Retinal pigment epithelial cell (primary cell): ENCODE data around the gene FOS.

Experiments used
- DNase-seq: peaks from one replicate; pipeline ENCODE4 v3.0.0-alpha.2; 2010; ENCODE audit warnings: low read depth
- H3K4me3 ChIP-seq: 2 replicates; pipeline ENCODE4 v1.5.1; 2011; ENCODE audit warnings: mild to moderate bottlenecking, low read length, control low read depth, moderate library complexity
- TF ChIP-seq, protein P1 (sequence below): conservative IDR thresholded peaks from 2 replicates; pipeline ENCODE4 v1.5.1; 2011; ENCODE audit warnings: low read depth, low read length, control low read depth, inconsistent platforms

Gene FOS

DNA sequence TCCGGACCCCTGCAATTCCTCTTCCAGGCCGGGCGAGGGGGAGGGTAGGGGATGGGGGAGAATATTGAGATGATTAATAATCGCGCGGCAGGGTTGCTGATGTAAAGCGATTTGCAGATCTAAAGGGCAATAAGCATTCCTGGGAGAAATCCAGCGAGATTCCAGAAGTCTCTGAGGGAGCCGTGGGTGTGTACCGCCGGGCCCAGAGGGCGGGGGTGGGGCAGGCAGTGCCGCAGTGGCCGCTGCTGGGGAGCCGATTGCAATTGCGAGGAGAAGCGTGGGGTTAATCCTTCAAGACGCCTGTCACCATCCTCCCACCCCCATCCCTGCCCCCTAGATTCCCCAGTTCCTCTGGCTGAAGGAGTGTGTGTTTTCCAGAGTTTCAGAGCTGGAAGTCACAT is 16.4 kb downstream of the FOS start:
- H3K4me3 ChIP-seq = peak overlapping the region; percentile 71
- TF ChIP-seq, protein P1, sequence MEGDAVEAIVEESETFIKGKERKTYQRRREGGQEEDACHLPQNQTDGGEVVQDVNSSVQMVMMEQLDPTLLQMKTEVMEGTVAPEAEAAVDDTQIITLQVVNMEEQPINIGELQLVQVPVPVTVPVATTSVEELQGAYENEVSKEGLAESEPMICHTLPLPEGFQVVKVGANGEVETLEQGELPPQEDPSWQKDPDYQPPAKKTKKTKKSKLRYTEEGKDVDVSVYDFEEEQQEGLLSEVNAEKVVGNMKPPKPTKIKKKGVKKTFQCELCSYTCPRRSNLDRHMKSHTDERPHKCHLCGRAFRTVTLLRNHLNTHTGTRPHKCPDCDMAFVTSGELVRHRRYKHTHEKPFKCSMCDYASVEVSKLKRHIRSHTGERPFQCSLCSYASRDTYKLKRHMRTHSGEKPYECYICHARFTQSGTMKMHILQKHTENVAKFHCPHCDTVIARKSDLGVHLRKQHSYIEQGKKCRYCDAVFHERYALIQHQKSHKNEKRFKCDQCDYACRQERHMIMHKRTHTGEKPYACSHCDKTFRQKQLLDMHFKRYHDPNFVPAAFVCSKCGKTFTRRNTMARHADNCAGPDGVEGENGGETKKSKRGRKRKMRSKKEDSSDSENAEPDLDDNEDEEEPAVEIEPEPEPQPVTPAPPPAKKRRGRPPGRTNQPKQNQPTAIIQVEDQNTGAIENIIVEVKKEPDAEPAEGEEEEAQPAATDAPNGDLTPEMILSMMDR = no peak
- DNase-seq = peak; percentile 88

DNA sequence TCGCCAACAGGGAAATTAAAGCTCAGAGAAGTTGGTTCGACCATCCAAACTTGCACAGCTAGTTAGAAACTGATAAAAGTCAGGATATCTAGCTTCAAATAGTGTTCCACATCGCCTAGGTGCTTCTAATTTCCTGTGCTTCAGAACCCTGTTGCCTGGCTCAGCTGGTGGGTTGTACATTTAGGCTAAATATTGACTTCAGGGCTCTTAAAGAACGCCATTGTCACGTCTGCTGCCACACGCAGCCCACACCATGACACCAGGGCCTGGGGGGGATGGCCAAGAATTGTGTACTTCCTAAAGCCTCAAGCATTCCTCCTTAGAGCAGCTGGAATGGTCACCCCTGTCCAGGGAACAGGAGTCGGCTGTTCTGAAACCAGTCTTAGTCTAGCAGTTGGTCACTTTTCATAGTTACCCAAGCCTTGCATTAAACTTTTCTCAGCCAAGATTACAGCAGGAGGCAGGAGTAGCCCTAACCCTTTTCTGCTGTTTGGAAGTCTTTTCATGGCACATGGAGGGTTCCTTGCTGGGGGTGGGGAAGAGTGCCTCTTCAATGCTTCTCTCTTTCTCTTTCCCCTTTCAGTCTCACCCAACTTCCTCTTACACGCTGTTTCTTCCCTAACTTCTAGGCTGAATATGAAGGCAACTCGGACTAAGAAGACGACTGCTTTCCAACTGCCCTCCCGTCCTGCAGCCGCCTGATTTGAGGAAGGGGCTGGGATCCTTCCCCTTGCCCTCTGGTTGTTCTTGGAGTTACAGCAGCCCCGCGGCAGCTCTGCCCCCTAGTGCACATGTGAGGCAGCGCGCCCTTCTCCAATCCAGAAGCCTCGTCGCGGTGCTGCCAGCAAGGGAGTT is 17.1 kb downstream of the FOS start:
- DNase-seq = no peak
- TF ChIP-seq, protein P1 = peak; percentile 97
- H3K4me3 ChIP-seq = peak overlapping the region; percentile 71

DNA sequence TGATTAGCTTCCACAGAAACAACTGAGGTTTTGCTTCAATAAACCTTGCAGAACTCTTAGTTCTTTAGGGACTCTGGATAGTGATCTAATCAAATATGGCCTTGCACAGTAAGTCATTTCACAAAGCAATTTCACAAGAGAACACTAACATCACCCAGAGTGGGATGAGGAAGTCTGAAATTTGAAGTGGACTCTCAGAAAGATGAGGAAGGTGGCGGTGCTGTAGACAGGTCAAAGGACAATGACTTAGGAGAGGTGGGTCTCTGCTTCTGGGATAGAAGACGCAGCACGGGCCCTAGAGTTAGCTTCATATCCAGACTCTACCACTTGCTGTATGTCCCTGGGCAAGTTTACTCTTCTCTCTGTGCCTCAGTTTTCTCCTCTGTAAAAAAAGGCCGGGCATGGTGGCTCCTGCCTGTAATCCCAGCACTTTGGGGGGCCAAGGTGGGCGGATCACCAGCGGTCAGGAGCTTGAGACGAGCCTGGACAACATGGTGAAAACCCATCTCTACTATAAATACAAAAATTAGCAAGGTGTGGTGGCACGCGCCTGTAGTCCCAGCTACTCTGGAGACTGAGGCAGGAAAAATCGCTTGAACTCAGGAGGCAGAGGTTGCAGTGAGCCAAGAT is 18.9 kb downstream of the FOS start:
- TF ChIP-seq, protein P1 = no peak
- no peak overlapping the region for H3K4me3 ChIP-seq
- DNase-seq = no peak

DNA sequence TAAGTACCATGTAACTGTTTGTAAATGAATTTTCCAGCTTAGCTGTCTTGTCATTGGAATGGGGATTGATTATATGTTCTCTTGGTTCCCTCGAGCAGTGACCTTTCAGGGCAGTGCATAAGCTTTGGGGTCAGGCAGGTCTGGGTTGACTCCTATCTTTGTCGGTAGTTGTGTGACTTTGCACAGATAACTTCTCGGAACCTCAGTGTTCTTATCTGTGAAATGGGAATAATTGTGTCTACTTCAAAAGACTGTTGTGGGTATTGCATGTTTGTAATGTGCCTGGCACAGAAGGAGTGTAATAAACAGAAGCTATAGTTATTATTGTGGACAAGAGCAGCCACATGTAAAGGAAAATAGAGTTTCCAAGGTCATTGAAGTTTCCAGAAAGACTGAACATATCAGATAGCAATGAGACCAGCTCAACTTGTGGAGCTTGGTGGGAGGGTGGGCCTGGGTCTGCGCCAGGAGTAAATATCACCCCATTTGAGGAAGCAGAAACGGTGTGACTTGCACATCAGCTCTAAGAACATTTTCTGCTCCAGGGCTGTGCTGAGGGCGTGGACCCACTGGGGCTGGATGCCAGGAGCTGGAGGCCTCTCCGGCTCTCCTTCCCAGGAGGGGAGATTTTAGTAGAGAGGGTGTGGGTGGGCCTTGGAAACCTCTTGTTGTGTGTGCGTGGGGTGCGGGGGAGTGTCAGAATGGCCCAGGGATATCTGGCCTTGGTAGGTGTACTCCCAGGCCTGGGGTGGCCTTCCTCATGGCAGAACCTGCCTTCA is 19.7 kb downstream of the FOS start:
- TF ChIP-seq, protein P1 = no peak
- DNase-seq = no peak
- H3K4me3 ChIP-seq = no peak overlapping the region

DNA sequence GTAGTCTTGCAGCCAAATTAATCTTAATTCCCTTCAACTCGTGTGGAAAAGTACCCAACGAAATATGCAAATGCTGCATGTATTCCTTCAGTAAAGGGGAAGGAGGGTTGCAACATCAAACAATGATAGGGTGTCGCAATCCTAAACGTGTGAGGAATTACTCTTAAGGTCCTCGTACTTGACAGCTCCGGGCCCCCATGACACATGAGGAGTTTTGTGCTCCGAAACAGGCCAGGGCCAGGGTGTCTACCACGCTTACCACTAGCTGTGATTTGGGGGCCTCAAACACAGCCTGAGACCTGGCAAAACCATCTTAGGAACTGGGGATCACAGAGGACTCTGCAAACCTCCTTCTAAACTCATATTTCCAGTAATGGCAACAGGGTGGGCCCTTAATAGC is 20.4 kb downstream of the FOS start:
- TF ChIP-seq, protein P1 = no peak
- DNase-seq = no peak
- H3K4me3 ChIP-seq = no peak overlapping the region

DNA sequence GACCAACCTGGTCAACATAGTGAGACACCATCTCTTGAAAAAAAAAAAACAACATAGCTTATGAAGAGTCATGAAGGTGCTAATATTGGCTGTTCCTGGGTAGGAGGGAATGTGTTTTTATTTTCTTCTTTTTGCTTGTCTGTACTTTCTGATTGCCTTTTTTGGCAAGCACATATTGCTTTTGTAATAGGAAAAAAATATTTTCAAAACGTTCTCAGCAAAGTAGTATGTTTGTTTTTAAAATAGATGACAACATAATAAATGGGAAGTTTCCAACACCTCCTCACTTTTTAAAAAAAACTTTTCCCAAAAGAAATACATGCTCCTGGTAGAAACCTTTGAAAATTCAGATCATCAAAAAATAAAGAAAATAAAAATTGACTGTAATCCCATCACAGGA is 20.9 kb downstream of the FOS start:
- TF ChIP-seq, protein P1 = no peak
- H3K4me3 ChIP-seq = no peak overlapping the region
- no peak for DNase-seq
